ENCODE measurements around the gene ZDHHC5. TPM values are rescaled to one million over a fixed set of nuclear protein-coding genes. Genes with fewer than 3 reads are reported as not detected.

ZDHHC5 gene
- 58.6 TPM for polyA plus RNA-seq (2013, experiment 1 of 2)
- 58.4 TPM for polyA plus RNA-seq (2013, experiment 2 of 2)

- no peaks in the 10 kb centered on the region for H3K27me3 ChIP-seq (ENCODE audit: control insufficient read depth in 1 of 2, insufficient read depth in 1 of 2, low read length in 2 of 2)
- H4K91ac ChIP-seq (ENCODE audit: low read length), result peak within 1 kb of the TSS; percentile 87
- WGBS, result under 1% methylated on average over 64 of the region's 96 CpGs
- H2AFZ ChIP-seq (ENCODE audit: low read depth, low read length), result peak within 1 kb of the TSS; percentile 95
- peak within 1 kb of the TSS; percentile 94 for H3K9ac ChIP-seq (ENCODE audit: low read length)
- H3K9me3 ChIP-seq (ENCODE audit: control insufficient read depth, low read length), result no peaks in the 10 kb centered on the region
- peak within 1 kb of the TSS; percentile 90 to 92 for H3K4me3 ChIP-seq (ENCODE audit: insufficient read depth in 1 of 2, low read depth in 1 of 2, low read length in 2 of 2)
- peak within 1 kb of the TSS; percentile 66 to 75 for H3K4ac ChIP-seq (ENCODE audit: low read depth in 1 of 2, low read length in 2 of 2)
- peak; percentile 99 for DNase-seq
- H3K36me3 ChIP-seq (ENCODE audit: control insufficient read depth in 1 of 2, insufficient read depth in 2 of 2, low read depth in 1 of 2, low read length in 2 of 2), result peaks cover 2 to 20% of the 10 kb centered on the region in 2 experiments
- H3K23ac ChIP-seq (ENCODE audit: low read length in 2 of 2), result peak within 1 kb of the TSS in 1 of 2 experiments; percentile 74
- peak within 1 kb of the TSS; percentile 99 for H3K27ac ChIP-seq (ENCODE audit: low read length, poor library complexity, severe bottlenecking)
- peaks cover 6% of the 10 kb centered on the region for H3K79me1 ChIP-seq (replicated peaks; ENCODE audit: low read length, poor library complexity, severe bottlenecking)
- no peak within 1 kb of the TSS for H2AK5ac ChIP-seq (ENCODE audit: low read length, severe bottlenecking)
- H3K14ac ChIP-seq (ENCODE audit: low read length in 2 of 2), result peak within 1 kb of the TSS in 1 of 2 experiments; percentile 98
- peak within 1 kb of the TSS; percentile 26 for H2BK15ac ChIP-seq (ENCODE audit: low read depth, poor library complexity, severe bottlenecking)
- H4K8ac ChIP-seq (ENCODE audit: low read length), result peak within 1 kb of the TSS; percentile 95
- H2BK12ac ChIP-seq (ENCODE audit: low read length in 2 of 2), result peak within 1 kb of the TSS in 1 of 2 experiments; percentile 73
- peak within 1 kb of the TSS; percentile 94 for H2BK120ac ChIP-seq (ENCODE audit: low read depth, low read length)
- peak within 1 kb of the TSS; percentile 95 for H3K4me2 ChIP-seq (ENCODE audit: low read length, poor library complexity, severe bottlenecking)
- H3K4me1 ChIP-seq (ENCODE audit: control insufficient read depth, insufficient read depth, low read depth, low read length), result peaks cover 8% of the 10 kb centered on the region
- H2BK5ac ChIP-seq (ENCODE audit: low read depth, low read length, poor library complexity, severe bottlenecking), result peak within 1 kb of the TSS; percentile 98
- peak within 1 kb of the TSS; percentile 88 to 100 for H3K18ac ChIP-seq (ENCODE audit: low read depth in 1 of 2, low read length in 2 of 2)
Observed at GRCh38 chr11:57667736-57668433, at the start of gene ZDHHC5. ZDHHC5 (plus strand) TSS chr11:57668114; CDS start chr11:57673091, 4,977 bp downstream.

GRCh38 chr11:57618438-57618837 is 49.5 kb upstream of the ZDHHC5 start:
- H3K14ac ChIP-seq (ENCODE audit: low read length in 2 of 2), result no peak overlapping the region
- WGBS, result 73% methylated on average over 2 of the region's 2 CpGs
- H4K8ac ChIP-seq (ENCODE audit: low read length), result no peak overlapping the region
- H3K4me2 ChIP-seq (ENCODE audit: low read length, poor library complexity, severe bottlenecking), result no peak overlapping the region
- no peak overlapping the region for H2BK120ac ChIP-seq (ENCODE audit: low read depth, low read length)
- H2AK5ac ChIP-seq (ENCODE audit: low read length, severe bottlenecking), result no peak overlapping the region
- H3K36me3 ChIP-seq (ENCODE audit: control insufficient read depth in 1 of 2, insufficient read depth in 2 of 2, low read depth in 1 of 2, low read length in 2 of 2), result peaks cover 3 to 36% of the 10 kb centered on the region in 2 experiments
- H3K27me3 ChIP-seq (ENCODE audit: control insufficient read depth in 1 of 2, insufficient read depth in 1 of 2, low read length in 2 of 2), result no peaks in the 10 kb centered on the region
- no peak overlapping the region for H4K91ac ChIP-seq (ENCODE audit: low read length)
- peaks cover 5% of the 10 kb centered on the region for H3K9me3 ChIP-seq (ENCODE audit: control insufficient read depth, low read length)
- H3K79me1 ChIP-seq (replicated peaks; ENCODE audit: low read length, poor library complexity, severe bottlenecking), result no peaks in the 10 kb centered on the region
- no peak overlapping the region for H2BK12ac ChIP-seq (ENCODE audit: low read length in 2 of 2)
- no peak overlapping the region for H3K4me3 ChIP-seq (ENCODE audit: insufficient read depth in 1 of 2, low read depth in 1 of 2, low read length in 2 of 2)
- no peak overlapping the region for H2BK5ac ChIP-seq (ENCODE audit: low read depth, low read length, poor library complexity, severe bottlenecking)
- H3K23ac ChIP-seq (ENCODE audit: low read length in 2 of 2), result no peak overlapping the region
- H3K4ac ChIP-seq (ENCODE audit: low read depth in 1 of 2, low read length in 2 of 2), result no peak overlapping the region
- no peak for DNase-seq
- no peaks in the 10 kb centered on the region for H3K4me1 ChIP-seq (ENCODE audit: control insufficient read depth, insufficient read depth, low read depth, low read length)
- H3K27ac ChIP-seq (ENCODE audit: low read length, poor library complexity, severe bottlenecking), result no peak overlapping the region
- no peak overlapping the region for H3K9ac ChIP-seq (ENCODE audit: low read length)
- H2BK15ac ChIP-seq (ENCODE audit: low read depth, poor library complexity, severe bottlenecking), result no peak overlapping the region
- H2AFZ ChIP-seq (ENCODE audit: low read depth, low read length), result no peak overlapping the region
- no peak overlapping the region for H3K18ac ChIP-seq (ENCODE audit: low read depth in 1 of 2, low read length in 2 of 2)

- no peak for DNase-seq
- 76% methylated on average over 2 of the region's 2 CpGs for WGBS
- H3K4me1 ChIP-seq (ENCODE audit: control insufficient read depth, insufficient read depth, low read depth, low read length), result no peaks in the 10 kb centered on the region
- H3K4me3 ChIP-seq (ENCODE audit: insufficient read depth in 1 of 2, low read depth in 1 of 2, low read length in 2 of 2), result no peak overlapping the region
- peaks cover 5% of the 10 kb centered on the region for H3K9me3 ChIP-seq (ENCODE audit: control insufficient read depth, low read length)
- H3K9ac ChIP-seq (ENCODE audit: low read length), result no peak overlapping the region
- H2AFZ ChIP-seq (ENCODE audit: low read depth, low read length), result no peak overlapping the region
- H3K4ac ChIP-seq (ENCODE audit: low read depth in 1 of 2, low read length in 2 of 2), result no peak overlapping the region
- H3K23ac ChIP-seq (ENCODE audit: low read length in 2 of 2), result no peak overlapping the region
- H3K79me1 ChIP-seq (replicated peaks; ENCODE audit: low read length, poor library complexity, severe bottlenecking), result no peaks in the 10 kb centered on the region
- H2BK5ac ChIP-seq (ENCODE audit: low read depth, low read length, poor library complexity, severe bottlenecking), result no peak overlapping the region
- H3K18ac ChIP-seq (ENCODE audit: low read depth in 1 of 2, low read length in 2 of 2), result no peak overlapping the region
- no peak overlapping the region for H2BK12ac ChIP-seq (ENCODE audit: low read length in 2 of 2)
- H2BK120ac ChIP-seq (ENCODE audit: low read depth, low read length), result no peak overlapping the region
- no peak overlapping the region for H3K4me2 ChIP-seq (ENCODE audit: low read length, poor library complexity, severe bottlenecking)
- no peak overlapping the region for H4K91ac ChIP-seq (ENCODE audit: low read length)
- no peak overlapping the region for H3K14ac ChIP-seq (ENCODE audit: low read length in 2 of 2)
- H2AK5ac ChIP-seq (ENCODE audit: low read length, severe bottlenecking), result no peak overlapping the region
- H2BK15ac ChIP-seq (ENCODE audit: low read depth, poor library complexity, severe bottlenecking), result no peak overlapping the region
- H3K36me3 ChIP-seq (ENCODE audit: control insufficient read depth in 1 of 2, insufficient read depth in 2 of 2, low read depth in 1 of 2, low read length in 2 of 2), result peaks cover 2 to 27% of the 10 kb centered on the region in 2 experiments
- no peak overlapping the region for H3K27ac ChIP-seq (ENCODE audit: low read length, poor library complexity, severe bottlenecking)
- no peak overlapping the region for H4K8ac ChIP-seq (ENCODE audit: low read length)
- no peaks in the 10 kb centered on the region for H3K27me3 ChIP-seq (ENCODE audit: control insufficient read depth in 1 of 2, insufficient read depth in 1 of 2, low read length in 2 of 2)
Observed at GRCh38 chr11:57619331-57619730, 48.6 kb upstream of the ZDHHC5 start.

GRCh38 chr11:57620467-57620866 is 47.4 kb upstream of the ZDHHC5 start:
- Histone ChIP-seq H4K8ac (ENCODE audit: low read length) (no peak overlapping the region), H3K23ac (ENCODE audit: low read length in 2 of 2) (no peak overlapping the region), H2BK15ac (ENCODE audit: low read depth, poor library complexity, severe bottlenecking) (no peak overlapping the region), H2BK12ac (ENCODE audit: low read length in 2 of 2) (no peak overlapping the region), H2AFZ (ENCODE audit: low read depth, low read length) (no peak overlapping the region), H2AK5ac (ENCODE audit: low read length, severe bottlenecking) (no peak overlapping the region), H3K27me3 (ENCODE audit: control insufficient read depth in 1 of 2, insufficient read depth in 1 of 2, low read length in 2 of 2) (no peaks in the 10 kb centered on the region), H2BK120ac (ENCODE audit: low read depth, low read length) (no peak overlapping the region), H3K18ac (ENCODE audit: low read depth in 1 of 2, low read length in 2 of 2) (no peak overlapping the region), H3K79me1 (replicated peaks; ENCODE audit: low read length, poor library complexity, severe bottlenecking) (no peaks in the 10 kb centered on the region), H3K14ac (ENCODE audit: low read length in 2 of 2) (no peak overlapping the region), H4K91ac (ENCODE audit: low read length) (no peak overlapping the region), H3K4ac (ENCODE audit: low read depth in 1 of 2, low read length in 2 of 2) (no peak overlapping the region), H3K4me1 (ENCODE audit: control insufficient read depth, insufficient read depth, low read depth, low read length) (no peaks in the 10 kb centered on the region), H3K9ac (ENCODE audit: low read length) (no peak overlapping the region), H3K4me3 (ENCODE audit: insufficient read depth in 1 of 2, low read depth in 1 of 2, low read length in 2 of 2) (no peak overlapping the region), H3K4me2 (ENCODE audit: low read length, poor library complexity, severe bottlenecking) (no peak overlapping the region), H3K36me3 (ENCODE audit: control insufficient read depth in 1 of 2, insufficient read depth in 2 of 2, low read depth in 1 of 2, low read length in 2 of 2) (peaks cover 0 to 16% of the 10 kb centered on the region in 2 experiments), H2BK5ac (ENCODE audit: low read depth, low read length, poor library complexity, severe bottlenecking) (no peak overlapping the region), H3K9me3 (ENCODE audit: control insufficient read depth, low read length) (peaks cover 5% of the 10 kb centered on the region), H3K27ac (ENCODE audit: low read length, poor library complexity, severe bottlenecking) (no peak overlapping the region)
- DNase-seq, result no peak
